Measurements from ENCODE around the gene DLGAP1. TPM values are rescaled to one million over a fixed set of nuclear protein-coding genes. Genes with fewer than 3 reads are reported as not detected.
A peak's percentile ranks its signal among the peaks of the same experiment; 100 is the strongest.

DLGAP1 gene
- polyA plus RNA-seq, 1 of the 3 experiments (the other 2 are of a cell fraction): not detected

DNA sequence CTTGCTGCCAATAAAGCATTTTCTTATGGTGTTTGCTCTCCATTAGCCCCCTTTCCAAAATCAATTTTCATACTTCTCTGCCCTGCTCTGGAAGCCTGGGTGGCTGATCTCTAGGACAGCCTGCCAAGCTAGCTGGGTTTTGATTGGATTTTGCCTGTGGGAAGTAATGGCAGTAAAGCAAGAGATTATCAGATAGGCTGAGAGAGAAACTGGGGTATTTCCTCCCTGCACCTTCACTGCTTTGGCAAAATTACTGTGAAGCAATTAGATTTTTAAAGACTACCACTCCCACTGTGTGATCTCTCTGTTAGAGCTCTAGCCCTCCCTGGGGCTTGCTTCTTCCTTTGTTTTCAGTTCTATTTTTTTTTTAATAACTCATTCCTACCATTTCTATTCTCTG is 223.8 kb downstream of the DLGAP1 start:
- H3K9me3 ChIP-seq: no peaks in the 10 kb centered on the region
- ChIA-PET CTCF (interaction anchor here (1.6 kb wide), 1 partner anchor 24 kb away, joined by 3 read pairs; no protein-coding TSS in a partner anchor), POLR2A (no interaction called here)
- no peak overlapping the region for H3K9ac ChIP-seq
- no peak overlapping the region for H2AFZ ChIP-seq (ENCODE audit: low read depth)
- H3K79me2 ChIP-seq (ENCODE audit: insufficient read depth): no peaks in the 10 kb centered on the region
- H3K4me1 ChIP-seq (ENCODE audit: control insufficient read depth in 1 of 2, insufficient read depth in 2 of 2, low read depth in 1 of 2, low read length in 1 of 2): no peaks in the 10 kb centered on the region
- H3K4me3 ChIP-seq (ENCODE audit: low read depth in 2 of 2, low read length in 1 of 2): no peak overlapping the region
- no peaks in the 10 kb centered on the region for H3F3A ChIP-seq (replicated peaks; ENCODE audit: insufficient read depth)
- no peaks in the 10 kb centered on the region for H3K9me2 ChIP-seq
- H3K4me2 ChIP-seq: no peak overlapping the region
- TF ChIP-seq GABPA (IDR thresholded peaks at IDR 0.05; ENCODE audit: low read depth) (no peak), EZH2phosphoT487 (IDR thresholded peaks at IDR 0.05; ENCODE audit: borderline replicate concordance, low read depth) (no peak), FOSL2 (IDR thresholded peaks at IDR 0.05; ENCODE audit: borderline replicate concordance, low read depth) (no peak), RCOR1 (IDR thresholded peaks at IDR 0.05; ENCODE audit: low read length) (no peak), TEAD4 (IDR thresholded peaks at IDR 0.05; ENCODE audit: borderline replicate concordance, insufficient read depth) (no peak), RFX5 (IDR thresholded peaks at IDR 0.05; ENCODE audit: low read length) (no peak), RXRA (IDR thresholded peaks at IDR 0.05; ENCODE audit: borderline replicate concordance, low read depth) (no peak), MXI1 (IDR thresholded peaks at IDR 0.05; ENCODE audit: low read depth, low read length) (no peak), ELF1 (IDR thresholded peaks at IDR 0.05) (no peak)
- TF ChIP-seq, protein P1, sequence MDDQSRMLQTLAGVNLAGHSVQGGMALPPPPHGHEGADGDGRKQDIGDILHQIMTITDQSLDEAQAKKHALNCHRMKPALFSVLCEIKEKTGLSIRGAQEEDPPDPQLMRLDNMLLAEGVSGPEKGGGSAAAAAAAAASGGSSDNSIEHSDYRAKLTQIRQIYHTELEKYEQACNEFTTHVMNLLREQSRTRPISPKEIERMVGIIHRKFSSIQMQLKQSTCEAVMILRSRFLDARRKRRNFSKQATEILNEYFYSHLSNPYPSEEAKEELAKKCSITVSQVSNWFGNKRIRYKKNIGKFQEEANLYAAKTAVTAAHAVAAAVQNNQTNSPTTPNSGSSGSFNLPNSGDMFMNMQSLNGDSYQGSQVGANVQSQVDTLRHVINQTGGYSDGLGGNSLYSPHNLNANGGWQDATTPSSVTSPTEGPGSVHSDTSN (IDR thresholded peaks at IDR 0.05): no peak
- TF ChIP-seq, protein P2, sequence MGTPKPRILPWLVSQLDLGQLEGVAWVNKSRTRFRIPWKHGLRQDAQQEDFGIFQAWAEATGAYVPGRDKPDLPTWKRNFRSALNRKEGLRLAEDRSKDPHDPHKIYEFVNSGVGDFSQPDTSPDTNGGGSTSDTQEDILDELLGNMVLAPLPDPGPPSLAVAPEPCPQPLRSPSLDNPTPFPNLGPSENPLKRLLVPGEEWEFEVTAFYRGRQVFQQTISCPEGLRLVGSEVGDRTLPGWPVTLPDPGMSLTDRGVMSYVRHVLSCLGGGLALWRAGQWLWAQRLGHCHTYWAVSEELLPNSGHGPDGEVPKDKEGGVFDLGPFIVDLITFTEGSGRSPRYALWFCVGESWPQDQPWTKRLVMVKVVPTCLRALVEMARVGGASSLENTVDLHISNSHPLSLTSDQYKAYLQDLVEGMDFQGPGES (IDR thresholded peaks at IDR 0.05; ENCODE audit: low read depth, low read length): no peak
- TF ChIP-seq, protein P3, sequence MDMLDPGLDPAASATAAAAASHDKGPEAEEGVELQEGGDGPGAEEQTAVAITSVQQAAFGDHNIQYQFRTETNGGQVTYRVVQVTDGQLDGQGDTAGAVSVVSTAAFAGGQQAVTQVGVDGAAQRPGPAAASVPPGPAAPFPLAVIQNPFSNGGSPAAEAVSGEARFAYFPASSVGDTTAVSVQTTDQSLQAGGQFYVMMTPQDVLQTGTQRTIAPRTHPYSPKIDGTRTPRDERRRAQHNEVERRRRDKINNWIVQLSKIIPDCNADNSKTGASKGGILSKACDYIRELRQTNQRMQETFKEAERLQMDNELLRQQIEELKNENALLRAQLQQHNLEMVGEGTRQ (IDR thresholded peaks at IDR 0.05; ENCODE audit: borderline replicate concordance, low read depth, low read length): no peak
- TF ChIP-seq, protein P4, sequence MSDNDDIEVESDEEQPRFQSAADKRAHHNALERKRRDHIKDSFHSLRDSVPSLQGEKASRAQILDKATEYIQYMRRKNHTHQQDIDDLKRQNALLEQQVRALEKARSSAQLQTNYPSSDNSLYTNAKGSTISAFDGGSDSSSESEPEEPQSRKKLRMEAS (IDR thresholded peaks at IDR 0.05; ENCODE audit: low read depth): no peak
- no peak overlapping the region for H3K27ac ChIP-seq (ENCODE audit: low read depth in 2 of 2, low read length in 1 of 2)
- DNase-seq: no peak
- no peaks in the 10 kb centered on the region for H3K36me3 ChIP-seq (replicated peaks in 1 of 2; ENCODE audit: control insufficient read depth in 1 of 2, insufficient read depth in 2 of 2, low read length in 1 of 2)
- no peaks in the 10 kb centered on the region for H3K27me3 ChIP-seq (ENCODE audit: insufficient read depth)
- no peaks in the 10 kb centered on the region for H4K20me1 ChIP-seq (ENCODE audit: insufficient read depth)

DNA sequence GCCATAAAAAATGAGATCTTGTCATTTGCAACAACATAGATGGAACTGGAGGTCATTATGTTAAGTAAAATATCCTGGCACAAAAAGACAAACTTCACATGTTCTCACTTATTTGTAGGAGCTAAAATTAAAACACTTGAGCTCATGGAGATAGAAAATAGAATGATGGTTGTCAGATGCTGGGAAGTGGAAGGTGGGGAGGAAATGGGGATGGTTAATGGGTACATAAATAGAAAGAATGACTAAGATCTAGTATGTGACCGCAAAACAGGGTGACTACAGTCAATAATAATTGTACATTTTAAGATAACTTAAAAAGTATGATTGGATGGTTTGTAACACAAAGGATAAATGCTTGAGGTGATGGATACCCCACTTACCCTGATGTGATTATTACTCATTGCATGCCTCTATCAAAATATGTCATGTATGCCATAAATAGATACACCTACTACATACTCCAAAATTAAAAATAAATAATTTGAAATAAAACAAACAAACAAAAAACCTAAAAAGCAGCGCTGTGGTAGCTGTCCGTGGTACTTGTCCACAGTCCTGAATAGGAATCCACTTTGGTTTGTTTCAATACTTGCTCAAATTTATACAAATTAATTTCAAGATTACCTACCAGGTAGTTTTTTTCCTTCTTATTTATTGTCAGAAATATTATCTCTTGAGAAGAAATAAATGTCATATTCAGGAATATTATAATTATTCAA is 224.5 kb downstream of the DLGAP1 start:
- H3K4me3 ChIP-seq (ENCODE audit: low read depth in 2 of 2, low read length in 1 of 2): no peak overlapping the region
- no peak overlapping the region for H3K4me2 ChIP-seq
- no peak overlapping the region for H3K9ac ChIP-seq
- 2% methylated on average over 3 of the region's 3 CpGs for WGBS (ENCODE audit: low lambda C conversion rate)
- H3K79me2 ChIP-seq (ENCODE audit: insufficient read depth): no peaks in the 10 kb centered on the region
- ChIA-PET CTCF (no interaction called here), POLR2A (no interaction called here)
- no peaks in the 10 kb centered on the region for H3K4me1 ChIP-seq (ENCODE audit: control insufficient read depth in 1 of 2, insufficient read depth in 2 of 2, low read depth in 1 of 2, low read length in 1 of 2)
- H3K36me3 ChIP-seq (replicated peaks in 1 of 2; ENCODE audit: control insufficient read depth in 1 of 2, insufficient read depth in 2 of 2, low read length in 1 of 2): no peaks in the 10 kb centered on the region
- no peaks in the 10 kb centered on the region for H3K9me2 ChIP-seq
- no peaks in the 10 kb centered on the region for H4K20me1 ChIP-seq (ENCODE audit: insufficient read depth)
- H3K27ac ChIP-seq (ENCODE audit: low read depth in 2 of 2, low read length in 1 of 2): no peak overlapping the region
- H3K27me3 ChIP-seq (ENCODE audit: insufficient read depth): no peaks in the 10 kb centered on the region
- no peak for TF ChIP-seq GATA2 (CRISPR knock-in tag; IDR thresholded peaks at IDR 0.05)
- TF ChIP-seq, protein P5, sequence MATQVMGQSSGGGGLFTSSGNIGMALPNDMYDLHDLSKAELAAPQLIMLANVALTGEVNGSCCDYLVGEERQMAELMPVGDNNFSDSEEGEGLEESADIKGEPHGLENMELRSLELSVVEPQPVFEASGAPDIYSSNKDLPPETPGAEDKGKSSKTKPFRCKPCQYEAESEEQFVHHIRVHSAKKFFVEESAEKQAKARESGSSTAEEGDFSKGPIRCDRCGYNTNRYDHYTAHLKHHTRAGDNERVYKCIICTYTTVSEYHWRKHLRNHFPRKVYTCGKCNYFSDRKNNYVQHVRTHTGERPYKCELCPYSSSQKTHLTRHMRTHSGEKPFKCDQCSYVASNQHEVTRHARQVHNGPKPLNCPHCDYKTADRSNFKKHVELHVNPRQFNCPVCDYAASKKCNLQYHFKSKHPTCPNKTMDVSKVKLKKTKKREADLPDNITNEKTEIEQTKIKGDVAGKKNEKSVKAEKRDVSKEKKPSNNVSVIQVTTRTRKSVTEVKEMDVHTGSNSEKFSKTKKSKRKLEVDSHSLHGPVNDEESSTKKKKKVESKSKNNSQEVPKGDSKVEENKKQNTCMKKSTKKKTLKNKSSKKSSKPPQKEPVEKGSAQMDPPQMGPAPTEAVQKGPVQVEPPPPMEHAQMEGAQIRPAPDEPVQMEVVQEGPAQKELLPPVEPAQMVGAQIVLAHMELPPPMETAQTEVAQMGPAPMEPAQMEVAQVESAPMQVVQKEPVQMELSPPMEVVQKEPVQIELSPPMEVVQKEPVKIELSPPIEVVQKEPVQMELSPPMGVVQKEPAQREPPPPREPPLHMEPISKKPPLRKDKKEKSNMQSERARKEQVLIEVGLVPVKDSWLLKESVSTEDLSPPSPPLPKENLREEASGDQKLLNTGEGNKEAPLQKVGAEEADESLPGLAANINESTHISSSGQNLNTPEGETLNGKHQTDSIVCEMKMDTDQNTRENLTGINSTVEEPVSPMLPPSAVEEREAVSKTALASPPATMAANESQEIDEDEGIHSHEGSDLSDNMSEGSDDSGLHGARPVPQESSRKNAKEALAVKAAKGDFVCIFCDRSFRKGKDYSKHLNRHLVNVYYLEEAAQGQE (IDR thresholded peaks at IDR 0.05; ENCODE audit: low read depth, low read length): peak; percentile 79; the same call in 1 of the 2 replicates
- TF ChIP-seq JUND (IDR thresholded peaks at IDR 0.05): no peak
- TF ChIP-seq, protein P2 (IDR thresholded peaks at IDR 0.05; ENCODE audit: low read depth, low read length): no peak
- H2AFZ ChIP-seq (ENCODE audit: low read depth): no peak overlapping the region
- no peak for DNase-seq
- no peaks in the 10 kb centered on the region for H3K9me3 ChIP-seq
- H3F3A ChIP-seq (replicated peaks; ENCODE audit: insufficient read depth): no peaks in the 10 kb centered on the region
